GM12801 (cell line): ENCODE measurements around the gene DMD.

Source experiments
- TF ChIP-seq, protein P1 (sequence below): IDR thresholded peaks from one replicate; pipeline ENCODE4 v1.5.1; 2011; ENCODE audit warnings: control low read depth; ENCODE audit not compliant: insufficient read length; ENCODE audit errors: extremely low read depth

The DMD gene

DNA sequence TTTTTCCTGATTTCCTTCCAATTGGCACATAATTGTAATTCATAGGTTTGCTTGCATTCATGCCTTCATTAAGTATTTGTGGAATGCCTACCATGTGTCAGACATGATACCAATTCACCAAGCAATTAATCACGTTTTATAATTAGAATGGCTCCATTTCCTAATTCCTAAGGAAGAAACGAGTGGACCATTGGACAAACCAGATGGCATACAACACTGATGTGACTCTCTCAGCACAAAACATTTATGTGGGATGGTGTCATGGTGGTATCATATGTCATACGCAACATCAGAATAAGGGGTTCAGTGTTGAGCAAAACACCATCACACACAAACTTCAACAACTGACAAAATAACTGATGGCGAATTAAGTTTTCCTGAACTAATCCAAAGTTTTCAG, 502.8 kb downstream of the DMD start:
- TF ChIP-seq, protein P1, sequence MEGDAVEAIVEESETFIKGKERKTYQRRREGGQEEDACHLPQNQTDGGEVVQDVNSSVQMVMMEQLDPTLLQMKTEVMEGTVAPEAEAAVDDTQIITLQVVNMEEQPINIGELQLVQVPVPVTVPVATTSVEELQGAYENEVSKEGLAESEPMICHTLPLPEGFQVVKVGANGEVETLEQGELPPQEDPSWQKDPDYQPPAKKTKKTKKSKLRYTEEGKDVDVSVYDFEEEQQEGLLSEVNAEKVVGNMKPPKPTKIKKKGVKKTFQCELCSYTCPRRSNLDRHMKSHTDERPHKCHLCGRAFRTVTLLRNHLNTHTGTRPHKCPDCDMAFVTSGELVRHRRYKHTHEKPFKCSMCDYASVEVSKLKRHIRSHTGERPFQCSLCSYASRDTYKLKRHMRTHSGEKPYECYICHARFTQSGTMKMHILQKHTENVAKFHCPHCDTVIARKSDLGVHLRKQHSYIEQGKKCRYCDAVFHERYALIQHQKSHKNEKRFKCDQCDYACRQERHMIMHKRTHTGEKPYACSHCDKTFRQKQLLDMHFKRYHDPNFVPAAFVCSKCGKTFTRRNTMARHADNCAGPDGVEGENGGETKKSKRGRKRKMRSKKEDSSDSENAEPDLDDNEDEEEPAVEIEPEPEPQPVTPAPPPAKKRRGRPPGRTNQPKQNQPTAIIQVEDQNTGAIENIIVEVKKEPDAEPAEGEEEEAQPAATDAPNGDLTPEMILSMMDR, result no peak

DNA sequence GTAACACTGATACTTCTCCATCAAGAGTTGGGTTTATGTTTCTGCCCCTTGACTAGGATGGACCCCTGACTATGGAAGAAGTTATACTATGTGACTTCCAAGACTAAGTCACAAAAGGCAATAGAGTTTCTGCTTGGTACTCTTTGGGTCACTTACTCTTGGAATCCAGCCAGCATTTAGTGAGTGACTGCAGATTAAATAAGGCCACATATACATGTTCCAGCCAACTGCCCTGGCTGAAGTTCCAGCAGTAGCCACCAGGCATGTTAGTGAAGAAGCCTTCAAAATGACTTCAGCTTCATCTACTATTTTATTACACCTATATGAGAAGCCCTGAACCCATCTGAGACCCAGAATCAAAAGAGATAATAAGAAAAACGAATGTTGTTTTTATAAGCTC, 524.0 kb downstream of the DMD start:
- TF ChIP-seq, protein P1, result no peak

DNA sequence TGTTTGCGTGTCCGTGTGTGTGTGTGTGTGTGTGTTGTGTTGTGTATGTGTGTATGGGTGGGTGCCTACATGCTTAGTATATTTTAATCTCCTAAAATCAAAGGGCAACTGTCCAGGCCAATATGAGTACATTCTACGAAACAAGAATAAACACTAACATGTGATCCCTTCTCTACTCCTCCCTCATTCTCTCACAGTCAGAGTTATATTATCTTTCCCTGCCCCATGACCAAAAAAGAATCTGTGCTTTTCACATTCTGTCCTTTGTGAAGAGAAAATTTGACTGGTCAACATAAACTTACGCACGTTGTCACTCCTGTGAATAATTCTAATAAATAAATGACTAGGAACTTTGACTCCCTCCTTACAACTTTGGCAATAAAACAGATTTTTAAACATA, 532.9 kb downstream of the DMD start:
- TF ChIP-seq, protein P1, result no peak

DNA sequence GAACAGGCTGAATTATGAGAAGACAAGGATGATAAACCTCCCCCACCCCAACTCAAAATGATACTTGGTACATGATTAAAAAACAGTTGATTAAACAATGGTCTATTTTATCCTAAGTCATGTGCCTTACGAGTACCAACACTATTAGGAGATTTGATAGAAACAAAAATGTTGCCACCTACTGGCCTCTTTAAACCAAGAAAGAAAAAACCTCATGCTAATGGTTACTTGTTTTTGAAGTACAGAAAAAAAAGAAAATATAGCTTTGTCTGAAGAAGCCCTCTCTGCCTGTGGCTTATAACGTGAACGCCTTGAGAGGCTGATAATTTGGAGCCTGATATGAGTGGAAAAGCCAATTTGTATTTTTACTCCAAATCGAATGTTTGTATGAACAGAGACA, 538.2 kb downstream of the DMD start:
- TF ChIP-seq, protein P1, result no peak

DNA sequence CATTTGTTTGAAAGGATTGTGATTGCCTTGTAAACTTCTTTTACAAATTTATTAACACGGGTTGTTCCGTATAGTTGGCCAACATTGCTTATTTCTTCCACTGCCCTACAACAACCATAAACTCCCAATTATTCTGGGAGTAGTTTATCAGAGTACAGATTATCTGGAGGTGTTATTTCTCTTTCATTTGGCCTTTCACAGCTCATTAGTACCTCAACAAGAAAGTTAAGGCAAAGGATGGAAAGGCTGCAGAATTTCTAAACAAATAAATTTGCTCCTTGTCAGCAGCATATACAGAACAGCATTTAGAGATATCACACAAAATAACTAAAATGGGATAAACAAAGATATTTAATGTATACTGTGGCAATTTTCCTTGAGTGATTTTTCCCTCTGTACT, 548.8 kb downstream of the DMD start:
- TF ChIP-seq, protein P1, result no peak

DNA sequence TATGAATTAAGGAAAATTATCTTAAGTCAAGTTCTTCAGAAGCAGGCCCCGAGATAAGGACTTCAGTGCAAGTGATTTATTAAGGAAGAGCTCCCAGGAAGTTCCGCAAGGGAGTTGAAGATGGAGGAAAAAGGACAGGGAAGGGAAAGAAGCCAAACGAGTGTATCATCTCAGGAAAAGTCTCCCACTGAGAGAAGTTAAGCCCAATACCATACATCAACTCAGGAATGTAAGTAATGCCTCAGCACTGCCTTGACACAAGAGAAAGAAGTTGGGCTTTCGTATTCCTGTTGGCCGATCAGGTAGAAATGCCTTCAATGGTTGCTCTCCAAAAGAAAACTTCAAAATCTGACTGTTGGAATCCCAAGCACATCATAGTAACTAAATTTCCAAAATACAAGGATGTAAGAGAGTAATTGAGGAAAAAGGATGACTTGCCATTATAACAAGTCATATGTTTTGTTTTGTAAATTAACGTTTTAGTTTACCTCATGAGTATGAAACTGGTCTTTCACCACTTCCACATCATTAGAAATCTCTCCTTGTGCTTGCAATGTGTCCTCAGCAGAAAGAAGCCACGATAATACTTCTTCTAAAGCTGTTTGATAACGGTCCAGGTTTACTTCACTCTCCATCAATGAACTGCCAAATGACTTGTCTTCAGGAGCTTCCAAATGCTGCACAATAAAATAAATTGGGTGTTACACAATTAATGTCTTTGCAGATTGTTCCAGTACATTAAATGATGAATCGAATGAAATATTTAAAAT, 566.7 kb downstream of the DMD start:
- TF ChIP-seq, protein P1, result no peak

DNA sequence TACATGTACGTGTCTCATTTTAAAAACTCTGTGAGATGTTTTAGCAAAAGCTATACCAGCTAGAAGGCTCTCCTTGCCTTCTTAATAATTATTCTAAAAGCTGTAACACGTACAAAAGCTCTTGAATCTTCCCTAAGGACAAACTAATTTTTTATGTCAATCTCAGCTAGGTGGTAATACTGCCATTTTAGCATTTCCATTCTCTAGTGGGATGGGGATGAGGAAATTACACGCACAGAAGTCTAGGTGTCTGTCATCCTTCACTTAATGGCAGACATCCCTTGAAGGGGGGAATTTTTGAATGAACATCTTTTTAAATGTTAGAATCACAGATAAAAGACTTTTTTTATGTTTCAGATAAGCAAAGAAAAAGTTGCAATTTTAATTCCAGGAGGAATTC, 569.1 kb downstream of the DMD start:
- TF ChIP-seq, protein P1, result no peak
